HCT116 (cell line): ENCODE measurements around the gene NAV3. TPM values are rescaled to one million over a fixed set of nuclear protein-coding genes. Genes with fewer than 3 reads are reported as not detected.

ENCODE experiments used
- ATAC-seq: fragments of 200-7000 bp; cut with Tn5 transposase; 2 replicates; pipeline ENCODE4 v1.9.1; 2020; ENCODE audit warnings: mild to moderate bottlenecking, moderate library complexity
- BruUV-seq: library from RNA; stranded (reverse); fragments of 400-500 nt; replicated peaks from 2 replicates; lab custom pipeline; 2021; lab: Mats Ljungman, UMichigan
- CTCF ChIA-PET: fragments of 300-600 bp; sonication (Branson Sonifier 250); formaldehyde crosslinking; loops from one replicate; lab custom pipeline; 2021; ENCODE audit warnings: antibody characterized with exemption; lab: Charles Lee
- POLR2A ChIA-PET: fragments of 300-600, 350-600 bp; sonication (Branson Sonifier 250); formaldehyde crosslinking; loops from one replicate; lab custom pipeline; 2021; ENCODE audit warnings: antibody characterized with exemption; lab: Charles Lee
- RAD21 ChIA-PET, 2 experiments: fragments of 300-600 bp; sonication (Branson Sonifier 250); formaldehyde crosslinking; loops; one replicate each; lab custom pipeline; 2023; ENCODE audit warnings: low total read pairs in 2 of 2; ENCODE audit not compliant: uncharacterized antibody in 2 of 2, unreplicated experiment in 2 of 2, low non-redundant PET in 1 of 2; lab: Charles Lee
- DNase-seq: peaks from one replicate; pipeline ENCODE4 v3.0.0-alpha.2; 2010; ENCODE audit warnings: low read depth, low spot score
- H2AFZ ChIP-seq: fragments of 200-600 bp; shearing (Covaris generic), sonication (generic); 2 replicates; pipeline ENCODE4 v1.6.1; 2017; ENCODE audit warnings: low read depth, mixed run types, mixed read lengths, antibody characterized with exemption, low read length; ENCODE audit not compliant: poor library complexity, severe bottlenecking
- H3K27ac ChIP-seq: 2 replicates; pipeline ENCODE4 v1.5.1; 2012; ENCODE audit warnings: low read depth, low read length
- H3K27me3 ChIP-seq: fragments of 200-600 bp; sonication (generic); 2 replicates; pipeline ENCODE4 v1.6.1; 2016; ENCODE audit warnings: mixed run types, low read length, mixed read lengths; ENCODE audit not compliant: insufficient read depth
- H3K36me3 ChIP-seq, 2 experiments: fragments of 200-500 bp in 1 of 2; fragments of 200-600 bp in 1 of 2; sonication (Bioruptor generic) in 1 of 2; sonication (generic) in 1 of 2; 2 replicates each; pipeline versions ENCODE4 v1.5.1 to v1.6.1; 2014 to 2016; ENCODE audit warnings: low read length in 2 of 2, inconsistent platforms in 1 of 2, mixed read lengths in 1 of 2, mixed run types in 1 of 2; ENCODE audit not compliant: insufficient read depth in 2 of 2, control insufficient read depth in 1 of 2
- H3K4me1 ChIP-seq, 2 experiments: fragments of 200-600 bp in 1 of 2; sonication (generic) in 1 of 2; 2 replicates each; pipeline versions ENCODE4 v1.5.1 to v1.6.1; 2012 to 2017; ENCODE audit warnings: low read length in 2 of 2, inconsistent platforms in 1 of 2, mild to moderate bottlenecking in 1 of 2, mixed read lengths in 1 of 2, mixed run types in 1 of 2, moderate library complexity in 1 of 2; ENCODE audit not compliant: insufficient read depth in 2 of 2, control insufficient read depth in 1 of 2
- H3K4me2 ChIP-seq: fragments of 200-600 bp; sonication (generic); 2 replicates; pipeline ENCODE4 v1.6.1; 2017; ENCODE audit warnings: mixed run types, low read length, mixed read lengths
- H3K4me3 ChIP-seq, 2 experiments: fragments of 200-600 bp in 1 of 2; sonication (generic) in 1 of 2; replicated peaks in 1 of 2; 2 replicates each; pipeline ENCODE4 v1.5.1; 2011 to 2016; ENCODE audit warnings: low read length in 2 of 2, control low read depth in 1 of 2, low read depth in 1 of 2, mild to moderate bottlenecking in 1 of 2, mixed read lengths in 1 of 2, mixed run types in 1 of 2
- H3K79me2 ChIP-seq: fragments of 200-600 bp; sonication (generic); 2 replicates; pipeline ENCODE4 v1.6.1; 2017; ENCODE audit warnings: mild to moderate bottlenecking, mixed run types, low read length, moderate library complexity, mixed read lengths; ENCODE audit not compliant: insufficient read depth
- H3K9ac ChIP-seq: fragments of 200-600 bp; sonication (generic); 2 replicates; pipeline ENCODE4 v1.6.1; 2016; ENCODE audit warnings: low read length, mixed read lengths
- H3K9me2 ChIP-seq: fragments of 200-600 bp; sonication (generic), shearing (Covaris generic); 2 replicates; pipeline ENCODE4 v1.6.1; 2017; ENCODE audit warnings: mixed run types, mild to moderate bottlenecking, moderate library complexity; ENCODE audit not compliant: insufficient read depth
- H3K9me3 ChIP-seq, 2 experiments: fragments of 200-500 bp in 1 of 2; fragments of 200-600 bp in 1 of 2; sonication (Bioruptor generic) in 1 of 2; sonication (generic) in 1 of 2; 2 replicates each; pipeline ENCODE4 v1.6.1; 2014 to 2017; ENCODE audit warnings: low read length in 2 of 2, mixed read lengths in 2 of 2, inconsistent platforms in 1 of 2, low read depth in 1 of 2, mild to moderate bottlenecking in 1 of 2, mixed run types in 1 of 2, moderate library complexity in 1 of 2; ENCODE audit not compliant: control insufficient read depth in 1 of 2, insufficient read depth in 1 of 2
- H4K20me1 ChIP-seq: fragments of 200-600 bp; sonication (generic), shearing (Covaris generic); 2 replicates; pipeline ENCODE4 v1.6.1; 2017; ENCODE audit warnings: mixed run types, mild to moderate bottlenecking, moderate library complexity; ENCODE audit not compliant: insufficient read depth
- ATF3 ChIP-seq: IDR thresholded peaks from 2 replicates; pipeline ENCODE4 v1.6.1; 2012
- CBX3 ChIP-seq: IDR thresholded peaks from 2 replicates; pipeline ENCODE4 v1.6.1; 2012; ENCODE audit warnings: low read depth
- EGR1 ChIP-seq: IDR thresholded peaks from 2 replicates; pipeline ENCODE4 v1.6.1; 2012; ENCODE audit warnings: low read depth
- ELF1 ChIP-seq: IDR thresholded peaks from 2 replicates; pipeline ENCODE4 v1.6.1; 2012; ENCODE audit warnings: low read depth, borderline replicate concordance
- EZH2 ChIP-seq: fragments of 200-600 bp; sonication (generic); IDR thresholded peaks from 2 replicates; pipeline ENCODE4 v1.6.1; 2017; ENCODE audit warnings: antibody characterized with exemption, mixed run types
- EZH2phosphoT487 ChIP-seq: fragments of 200-600 bp; IDR thresholded peaks from 2 replicates; pipeline ENCODE4 v1.6.1; 2018; ENCODE audit warnings: antibody characterized with exemption, borderline replicate concordance
- JUND ChIP-seq: IDR thresholded peaks from 2 replicates; pipeline ENCODE4 v1.6.1; 2012
- POLR2A ChIP-seq: IDR thresholded peaks from 2 replicates; pipeline ENCODE4 v1.7.0; 2011; ENCODE audit warnings: borderline replicate concordance; ENCODE audit not compliant: insufficient read depth, insufficient read length; ENCODE audit errors: extremely low read depth
- POLR2AphosphoS5 ChIP-seq: IDR thresholded peaks from 2 replicates; pipeline ENCODE4 v1.6.1; 2011; ENCODE audit warnings: mild to moderate bottlenecking, low read depth, low read length, moderate library complexity
- RAD21 ChIP-seq: IDR thresholded peaks from 2 replicates; pipeline ENCODE4 v1.6.1; 2012; ENCODE audit warnings: low read depth, mild to moderate bottlenecking
- REST ChIP-seq: IDR thresholded peaks from 2 replicates; pipeline ENCODE4 v1.6.1; 2012; ENCODE audit warnings: low read depth
- SIN3A ChIP-seq: IDR thresholded peaks from 2 replicates; pipeline ENCODE4 v1.6.1; 2012; ENCODE audit warnings: low read depth
- SP1 ChIP-seq: IDR thresholded peaks from 2 replicates; pipeline ENCODE4 v1.6.1; 2012; ENCODE audit warnings: low read depth
- TCF7L2 ChIP-seq: IDR thresholded peaks from 2 replicates; pipeline ENCODE4 v1.7.0; 2011; ENCODE audit warnings: borderline replicate concordance, inconsistent platforms; ENCODE audit not compliant: insufficient read depth, insufficient read length; ENCODE audit errors: extremely low read depth
- YY1 ChIP-seq: IDR thresholded peaks from 2 replicates; pipeline ENCODE4 v1.6.1; 2011; ENCODE audit warnings: low read length, low read depth, moderate library complexity, mild to moderate bottlenecking; ENCODE audit not compliant: insufficient replicate concordance; ENCODE audit errors: extremely low read depth
- ZNF274 ChIP-seq: fragments of 200-500 bp; sonication (Bioruptor generic); IDR thresholded peaks from 2 replicates; pipeline ENCODE4 v1.6.1; 2014; ENCODE audit warnings: mild to moderate bottlenecking, low read depth, low read length, inconsistent platforms
- intact Hi-C: fragments of 100-400 bp; cut with micrococcal nuclease; formaldehyde crosslinking; loops from 2 replicates; pipeline ENCODE4 v1.10.0; 2022
- total RNA-seq: library from RNA; stranded (reverse); gene quantifications from one replicate; pipeline ENCODE4 v1.2.1, GENCODE V29; 2021; ENCODE audit not compliant: unreplicated experiment
- TF ChIP-seq, protein P1 (sequence below): IDR thresholded peaks from 2 replicates; pipeline ENCODE4 v1.6.1; 2012
- TF ChIP-seq, protein P2 (sequence below), 3 experiments: fragments of 200-600 bp in 1 of 3; sonication (generic) in 1 of 3; IDR thresholded peaks in 2 of 3; conservative IDR thresholded peaks in 1 of 3; 2 replicates each; pipeline ENCODE4 v1.5.1; 2012 to 2017; ENCODE audit warnings: low read depth in 2 of 3, low read length in 2 of 3, antibody characterized with exemption in 1 of 3, borderline replicate concordance in 1 of 3, control low read depth in 1 of 3, mild to moderate bottlenecking in 1 of 3, mixed read lengths in 1 of 3, mixed run types in 1 of 3, moderate library complexity in 1 of 3; ENCODE audit not compliant: insufficient read depth in 1 of 3
- TF ChIP-seq, protein P3 (sequence below): IDR thresholded peaks from 2 replicates; pipeline ENCODE4 v1.6.1; 2011; ENCODE audit warnings: mild to moderate bottlenecking, low read length, moderate library complexity; ENCODE audit not compliant: insufficient replicate concordance; ENCODE audit errors: extremely low read depth

NAV3 gene
- total RNA-seq, 1 experiment from 2014 or later, result 7.8 TPM

GRCh38 chr12:77925536-77926108 lies 94.9 kb downstream of the NAV3 start:
- no peaks in the 10 kb centered on the region for H3K9me3 ChIP-seq
- ChIA-PET RAD21 (interaction anchor here (0.6 to 1.7 kb wide), 6 partner anchors 32 to 385 kb away, joined by 3 to 12 read pairs (median 3); no protein-coding TSS in a partner anchor), POLR2A (no interaction called here), CTCF (interaction anchor here (0.6 to 3.4 kb wide), 33 partner anchors 9 to 1304 kb away, joined by 3 to 55 read pairs (median 4); no protein-coding TSS in a partner anchor)
- no peak overlapping the region for H3K4me3 ChIP-seq
- H3K79me2 ChIP-seq, result no peaks in the 10 kb centered on the region
- H3K4me1 ChIP-seq, result peaks cover 7 to 8% of the 10 kb centered on the region in 2 experiments; a peak in 3 of 4 replicates
- H3K27me3 ChIP-seq, result no peaks in the 10 kb centered on the region
- H3K4me2 ChIP-seq, result peak overlapping the region; percentile 24
- no peak overlapping the region for H3K27ac ChIP-seq
- H2AFZ ChIP-seq, result peak overlapping the region; percentile 86
- DNase-seq (peak; percentile 95), ATAC-seq (peak; percentile 99)
- no peaks in the 10 kb centered on the region for H3K9me2 ChIP-seq
- intact Hi-C loops, result loop anchor here (1.0 kb wide), 1 partner anchor 201 kb away; no protein-coding TSS in a partner anchor
- H3K36me3 ChIP-seq, result no peaks in the 10 kb centered on the region
- BruUV-seq, result no TSS peak
- no peaks in the 10 kb centered on the region for H4K20me1 ChIP-seq
- no peak overlapping the region for H3K9ac ChIP-seq
- TF ChIP-seq POLR2A, result no peak
- no peak for TF ChIP-seq EZH2
- TF ChIP-seq ELF1, result no peak
- TF ChIP-seq SP1, result no peak
- TF ChIP-seq POLR2AphosphoS5, result no peak
- TF ChIP-seq, protein P1, sequence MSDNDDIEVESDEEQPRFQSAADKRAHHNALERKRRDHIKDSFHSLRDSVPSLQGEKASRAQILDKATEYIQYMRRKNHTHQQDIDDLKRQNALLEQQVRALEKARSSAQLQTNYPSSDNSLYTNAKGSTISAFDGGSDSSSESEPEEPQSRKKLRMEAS, result peak; percentile 32; the same call in 1 of the 2 replicates
- TF ChIP-seq, protein P2, sequence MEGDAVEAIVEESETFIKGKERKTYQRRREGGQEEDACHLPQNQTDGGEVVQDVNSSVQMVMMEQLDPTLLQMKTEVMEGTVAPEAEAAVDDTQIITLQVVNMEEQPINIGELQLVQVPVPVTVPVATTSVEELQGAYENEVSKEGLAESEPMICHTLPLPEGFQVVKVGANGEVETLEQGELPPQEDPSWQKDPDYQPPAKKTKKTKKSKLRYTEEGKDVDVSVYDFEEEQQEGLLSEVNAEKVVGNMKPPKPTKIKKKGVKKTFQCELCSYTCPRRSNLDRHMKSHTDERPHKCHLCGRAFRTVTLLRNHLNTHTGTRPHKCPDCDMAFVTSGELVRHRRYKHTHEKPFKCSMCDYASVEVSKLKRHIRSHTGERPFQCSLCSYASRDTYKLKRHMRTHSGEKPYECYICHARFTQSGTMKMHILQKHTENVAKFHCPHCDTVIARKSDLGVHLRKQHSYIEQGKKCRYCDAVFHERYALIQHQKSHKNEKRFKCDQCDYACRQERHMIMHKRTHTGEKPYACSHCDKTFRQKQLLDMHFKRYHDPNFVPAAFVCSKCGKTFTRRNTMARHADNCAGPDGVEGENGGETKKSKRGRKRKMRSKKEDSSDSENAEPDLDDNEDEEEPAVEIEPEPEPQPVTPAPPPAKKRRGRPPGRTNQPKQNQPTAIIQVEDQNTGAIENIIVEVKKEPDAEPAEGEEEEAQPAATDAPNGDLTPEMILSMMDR (IDR thresholded peaks at IDR 0.05 in 2 of 3, conservative IDR thresholded peaks at IDR 0.05 in 1 of 3; ENCODE audit: borderline replicate concordance in 1 of 3, insufficient read depth in 1 of 3, low read depth in 2 of 3, low read length in 2 of 3), result peak; percentile 98 to 100 (median 99)
- TF ChIP-seq RAD21, result peak; percentile 98
- no peak for TF ChIP-seq EZH2phosphoT487
- TF ChIP-seq, protein P3, sequence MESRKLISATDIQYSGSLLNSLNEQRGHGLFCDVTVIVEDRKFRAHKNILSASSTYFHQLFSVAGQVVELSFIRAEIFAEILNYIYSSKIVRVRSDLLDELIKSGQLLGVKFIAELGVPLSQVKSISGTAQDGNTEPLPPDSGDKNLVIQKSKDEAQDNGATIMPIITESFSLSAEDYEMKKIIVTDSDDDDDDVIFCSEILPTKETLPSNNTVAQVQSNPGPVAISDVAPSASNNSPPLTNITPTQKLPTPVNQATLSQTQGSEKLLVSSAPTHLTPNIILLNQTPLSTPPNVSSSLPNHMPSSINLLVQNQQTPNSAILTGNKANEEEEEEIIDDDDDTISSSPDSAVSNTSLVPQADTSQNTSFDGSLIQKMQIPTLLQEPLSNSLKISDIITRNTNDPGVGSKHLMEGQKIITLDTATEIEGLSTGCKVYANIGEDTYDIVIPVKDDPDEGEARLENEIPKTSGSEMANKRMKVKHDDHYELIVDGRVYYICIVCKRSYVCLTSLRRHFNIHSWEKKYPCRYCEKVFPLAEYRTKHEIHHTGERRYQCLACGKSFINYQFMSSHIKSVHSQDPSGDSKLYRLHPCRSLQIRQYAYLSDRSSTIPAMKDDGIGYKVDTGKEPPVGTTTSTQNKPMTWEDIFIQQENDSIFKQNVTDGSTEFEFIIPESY, result no peak
- TF ChIP-seq ATF3, result no peak
- no peak for TF ChIP-seq SIN3A
- no peak for TF ChIP-seq YY1
- TF ChIP-seq EGR1, result no peak
- no peak for TF ChIP-seq ZNF274
- no peak for TF ChIP-seq REST
- TF ChIP-seq CBX3, result peak; percentile 56; the same call in 1 of the 2 replicates
- TF ChIP-seq TCF7L2, result no peak
- TF ChIP-seq JUND, result no peak
